ENCODE measurements around the gene LARP1.

DNA sequence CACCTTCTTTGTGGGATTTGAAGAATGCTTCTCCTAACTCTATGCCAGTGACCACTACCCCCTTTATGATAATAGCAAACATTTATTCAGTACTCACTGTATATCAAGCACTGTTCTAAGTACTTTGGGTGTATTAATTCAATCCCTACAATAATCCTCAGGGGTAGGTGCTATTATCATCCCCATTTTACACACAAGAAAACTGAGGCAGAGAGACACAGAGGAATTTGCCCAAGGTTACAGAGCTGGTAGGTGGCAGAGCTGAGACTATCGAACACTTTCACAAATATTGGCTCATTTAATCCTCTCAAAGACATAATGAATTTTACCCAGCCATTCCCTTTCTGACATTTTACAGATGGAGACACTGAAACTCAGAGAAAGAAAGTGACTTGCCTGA is 9.8 kb upstream of the LARP1 start:
- no peak for TF ChIP-seq POLR2AphosphoS5 (IDR thresholded peaks at IDR 0.05; ENCODE audit: borderline replicate concordance, low read depth, low read length)
- no peak for TF ChIP-seq FOXP2 (optimal IDR thresholded peaks at IDR 0.05; ENCODE audit: control extremely low read depth, extremely low read length, insufficient read depth)
